Stimulated activated CD8-positive, alpha-beta memory T cell treated with anti-CD3 and anti-CD28 coated beads, Interleukin-4, amount 100 ng/mL, for 4 hours (primary cell): Measurements from ENCODE around the gene PRKG2.

Experiments
- DNase-seq, 2 donors: peaks; one replicate each; pipeline ENCODE4 v3.0.0-alpha.2; 2020; ENCODE audit warnings: low read depth in 2 of 2, low spot score in 1 of 2

Gene PRKG2

DNA sequence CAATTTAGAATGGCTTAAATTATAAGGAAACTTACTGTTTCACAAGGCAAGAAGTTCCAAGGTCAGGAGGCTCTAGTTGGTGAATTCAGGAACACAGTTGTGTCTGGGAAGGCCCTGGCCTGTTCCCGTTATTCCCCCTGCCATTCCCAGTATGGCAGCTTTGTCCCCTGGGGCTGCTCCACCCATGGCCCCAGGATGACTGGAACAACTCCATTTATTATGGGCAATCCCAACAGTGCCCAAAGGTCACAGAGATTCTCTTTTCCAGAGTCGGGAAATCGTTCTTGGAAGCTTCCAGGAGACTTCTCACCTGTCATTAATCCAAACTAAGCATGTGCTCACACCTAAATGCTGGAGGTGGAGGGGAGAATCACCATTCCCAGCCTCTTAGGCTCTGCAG is 2.8 kb upstream of the PRKG2 start:
- no peak for DNase-seq

DNA sequence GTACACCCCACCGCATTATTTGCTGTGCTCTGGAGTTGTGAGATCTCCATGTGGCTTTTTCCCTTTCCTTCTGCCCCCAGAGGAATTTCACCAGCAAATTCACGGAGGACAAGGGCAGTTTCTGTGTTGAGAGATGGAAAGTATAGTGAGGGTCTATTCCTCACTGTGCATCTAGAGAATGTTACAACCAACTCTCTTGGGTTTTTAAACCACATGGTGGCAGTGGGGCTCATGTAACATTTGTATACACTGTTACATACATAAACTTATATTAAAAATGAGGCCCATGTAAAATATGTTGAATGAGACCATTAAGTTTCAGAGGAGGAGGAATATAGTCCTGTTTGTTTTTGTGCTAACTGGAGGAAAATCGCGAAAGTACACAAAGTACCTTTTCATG is 909 bp upstream of the PRKG2 start:
- DNase-seq: no peak

DNA sequence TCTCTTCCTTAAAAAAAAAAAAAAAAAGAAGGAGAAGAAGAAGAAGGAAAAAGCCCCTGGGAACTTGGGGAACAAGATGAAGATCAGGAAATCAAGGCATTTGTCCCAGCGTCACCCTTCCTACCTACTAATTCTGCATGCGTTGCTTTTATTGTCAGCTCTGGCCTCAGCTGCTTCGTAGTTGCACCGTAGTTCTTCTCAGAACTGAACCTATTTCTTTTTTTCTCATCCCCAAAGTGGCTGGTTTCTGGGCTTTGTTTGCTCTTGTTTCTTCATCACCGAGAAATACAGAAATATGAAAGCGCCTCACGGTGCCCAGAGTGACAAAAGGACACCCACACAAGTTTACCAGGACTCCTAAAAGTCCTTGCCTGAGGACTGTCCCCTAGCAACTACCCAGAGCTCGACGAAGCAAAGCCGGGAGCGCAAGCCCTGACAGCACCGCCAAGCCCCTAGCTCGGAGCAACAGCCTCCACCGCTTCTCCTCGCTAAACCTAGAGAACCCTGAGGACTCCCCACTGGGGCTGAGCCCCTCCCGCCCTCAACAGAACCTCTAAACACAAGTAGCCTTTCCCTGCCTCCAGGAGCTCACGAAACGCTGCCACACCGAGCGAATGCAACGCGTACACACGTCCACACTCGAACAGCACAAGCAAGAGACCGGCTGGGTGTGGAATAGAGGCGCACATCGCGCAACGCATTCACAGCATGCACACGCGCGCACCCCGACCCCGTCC is 710 bp downstream of the PRKG2 start:
- no peak for DNase-seq

DNA sequence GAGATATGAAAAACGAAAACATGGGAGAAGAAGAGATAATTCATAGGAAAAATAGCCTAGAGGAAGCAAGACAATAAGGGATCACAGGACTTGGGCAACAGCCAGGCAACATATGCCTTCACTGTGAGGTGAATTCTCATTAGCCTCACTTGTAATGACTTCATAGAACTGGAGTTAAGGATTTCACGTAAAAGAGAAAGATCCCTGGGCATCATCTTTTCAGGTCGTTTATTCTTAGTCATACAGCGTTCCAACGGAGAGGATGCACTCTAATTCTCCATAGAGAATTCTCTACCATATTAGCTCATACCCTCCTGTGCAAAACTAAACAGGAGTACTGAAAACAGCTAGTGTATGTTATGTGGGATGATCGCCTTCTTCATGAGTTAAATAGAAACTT is 1.4 kb downstream of the PRKG2 start:
- DNase-seq: no peak

DNA sequence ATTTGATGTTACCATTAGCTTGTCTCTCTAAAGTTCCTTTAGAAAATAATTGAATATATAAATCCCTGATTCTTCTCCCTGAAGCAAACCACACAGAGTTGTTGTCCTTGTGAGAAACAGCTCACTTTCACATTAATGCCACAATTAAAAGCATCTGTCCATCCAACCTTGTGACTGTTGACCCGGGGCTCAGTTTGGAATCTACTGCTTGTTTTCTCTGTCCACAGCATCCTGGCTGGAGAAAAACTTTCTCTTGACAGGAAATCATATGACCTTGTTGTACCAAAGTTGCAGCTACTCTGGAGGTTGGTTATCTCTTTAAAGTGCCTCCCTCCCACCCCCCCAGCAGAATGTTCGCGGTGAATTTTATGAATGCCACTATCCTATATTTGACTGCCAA is 3.1 kb downstream of the PRKG2 start:
- DNase-seq: no peak

DNA sequence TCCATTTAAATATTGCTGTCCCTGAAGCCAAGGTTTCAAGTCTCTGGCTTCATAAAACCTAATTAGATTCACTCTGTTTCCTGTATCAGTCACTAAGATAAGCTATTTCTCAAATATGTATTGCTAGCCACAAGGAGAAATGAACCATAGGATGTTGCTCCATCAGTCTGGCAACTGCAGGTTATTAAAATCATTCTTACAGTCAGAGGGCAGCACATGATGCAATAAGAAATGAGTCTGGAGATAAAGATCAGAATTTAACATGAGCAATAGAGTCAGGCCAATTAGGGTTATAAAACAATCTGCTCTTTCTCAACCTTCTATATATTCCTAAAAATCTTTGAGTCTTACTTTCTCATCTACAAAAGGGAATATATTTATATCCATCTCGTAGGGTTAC is 7.2 kb downstream of the PRKG2 start:
- DNase-seq: no peak

DNA sequence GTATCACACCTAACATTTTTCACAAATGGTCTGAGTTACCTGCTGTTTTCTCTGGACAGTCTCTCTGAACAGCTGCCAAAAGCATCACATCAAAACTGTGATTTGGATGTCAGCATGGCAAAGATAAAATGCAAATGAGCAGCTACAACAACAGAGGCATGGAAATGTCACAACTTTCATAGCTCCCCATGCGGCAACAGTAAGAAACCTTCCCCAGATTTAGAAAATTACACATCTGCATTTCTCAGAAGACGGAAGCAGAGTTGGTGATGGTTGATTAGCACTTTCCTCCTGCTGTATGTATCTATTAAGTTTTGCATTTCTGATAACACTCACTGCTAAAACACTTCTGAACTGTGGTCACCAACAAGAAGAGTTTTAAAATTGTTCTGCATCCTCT is 9.7 kb downstream of the PRKG2 start:
- no peak for DNase-seq

DNA sequence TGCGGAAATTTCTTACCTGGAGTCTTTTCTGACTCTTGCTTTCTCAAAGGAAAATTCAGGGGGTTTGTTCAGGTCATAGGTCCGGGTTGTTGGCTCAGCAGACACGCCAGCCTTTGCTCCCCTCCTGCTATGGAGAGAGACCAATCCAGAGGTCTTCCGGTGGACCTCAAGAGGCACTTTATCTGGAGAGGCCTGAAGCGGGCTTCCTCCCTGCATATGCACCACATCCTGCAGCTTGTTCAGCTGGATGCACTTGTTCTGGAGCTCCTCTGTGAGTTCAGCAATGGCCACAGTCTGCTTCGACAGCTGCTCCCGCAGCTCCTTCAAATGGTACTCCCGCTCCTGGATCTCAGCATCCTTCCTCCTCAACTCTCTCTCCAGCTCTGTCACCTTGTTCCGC is 10.5 kb downstream of the PRKG2 start:
- DNase-seq: no peak

DNA sequence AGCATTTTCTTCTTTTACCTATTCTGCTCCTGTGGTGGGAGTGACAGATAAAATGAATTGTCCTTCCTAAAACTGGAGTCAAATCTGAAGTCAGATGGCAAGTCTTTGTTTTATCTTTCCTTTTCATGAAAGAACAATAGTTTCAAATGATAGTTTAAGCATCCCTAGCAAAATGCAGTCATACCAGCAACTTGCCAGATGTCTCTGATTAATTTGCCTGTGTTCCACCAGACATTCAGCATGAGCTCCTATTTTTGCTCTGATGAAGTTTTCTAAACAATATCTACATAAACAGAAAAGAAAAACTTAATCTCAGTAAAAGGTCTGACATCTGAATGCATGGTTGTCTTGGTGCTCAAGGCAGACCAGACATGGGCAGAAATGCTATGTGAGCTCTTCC is 15.2 kb downstream of the PRKG2 start:
- no peak for DNase-seq

DNA sequence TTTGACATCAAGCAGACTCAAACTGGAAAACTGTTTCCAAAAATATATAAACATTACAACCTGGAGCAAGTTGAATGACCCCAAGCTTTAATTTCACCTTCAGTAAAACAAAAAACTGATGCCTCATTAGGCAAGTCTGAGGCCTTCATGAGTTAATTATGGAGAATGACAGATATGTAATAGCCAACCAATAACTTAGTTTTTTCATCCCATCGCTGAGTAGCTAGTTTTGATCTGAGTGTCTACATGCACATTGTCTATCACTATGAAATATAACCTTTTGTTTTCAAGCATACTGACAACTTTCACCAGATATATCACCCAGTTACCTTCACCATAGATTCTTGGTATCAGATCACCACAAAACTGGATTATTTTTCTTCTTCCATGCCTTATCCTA is 16.4 kb downstream of the PRKG2 start:
- DNase-seq: no peak

DNA sequence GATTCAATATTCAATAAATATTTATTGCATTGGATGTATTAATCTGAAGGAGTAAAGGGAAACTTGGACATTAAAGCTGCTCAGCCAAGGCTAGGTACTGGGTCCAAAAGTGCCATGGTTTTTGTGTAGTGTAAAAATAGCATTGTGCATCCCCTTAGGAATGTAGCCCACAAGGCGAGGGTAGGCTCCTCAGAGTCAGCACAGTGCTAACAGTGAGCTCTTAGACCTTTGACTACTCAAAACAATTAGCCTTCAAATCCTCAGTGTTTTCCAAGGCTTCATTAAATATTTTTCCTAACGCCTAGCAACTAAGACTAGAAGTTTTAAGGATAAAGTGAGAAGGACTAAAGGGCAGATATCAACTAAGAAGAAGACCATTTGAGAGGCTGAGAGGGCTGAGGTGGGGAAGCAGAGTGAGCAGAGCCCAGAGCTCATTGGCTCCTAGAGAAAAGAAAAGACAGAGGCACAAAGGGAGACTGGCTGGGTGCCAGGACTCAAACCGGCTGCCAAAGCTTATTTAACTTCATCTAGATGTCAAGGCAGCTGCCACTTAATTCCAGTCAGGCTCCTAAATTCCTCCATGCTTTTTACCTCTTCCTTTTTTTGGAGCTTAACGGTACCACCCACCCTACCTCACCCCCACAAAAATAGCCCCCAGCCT is 17.0 kb downstream of the PRKG2 start:
- DNase-seq: no peak

DNA sequence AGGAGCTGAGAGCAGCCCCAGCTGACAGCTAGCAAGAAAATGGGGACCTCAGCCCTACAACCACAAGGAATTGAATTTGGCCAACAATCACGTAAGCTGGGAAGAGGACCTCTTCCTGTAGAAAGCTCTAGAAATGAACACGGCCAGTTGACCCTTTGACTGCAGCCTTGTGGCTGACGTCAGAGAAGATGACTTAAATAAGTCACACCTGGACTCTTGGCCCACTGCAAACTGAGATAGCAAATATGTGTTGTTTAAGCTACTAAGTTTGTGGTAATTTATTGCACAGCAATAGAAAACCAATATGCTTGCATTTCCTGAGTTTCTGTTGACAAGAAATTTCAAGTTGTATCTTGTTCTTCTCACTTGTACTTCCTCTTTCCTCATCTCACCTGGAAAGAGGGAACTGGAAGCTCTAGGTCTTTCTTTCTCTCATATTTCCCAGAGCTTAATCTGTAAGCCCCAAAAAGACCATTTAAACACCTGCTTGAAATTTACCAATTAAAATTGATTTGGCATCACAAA is 18.8 kb downstream of the PRKG2 start:
- DNase-seq: no peak

DNA sequence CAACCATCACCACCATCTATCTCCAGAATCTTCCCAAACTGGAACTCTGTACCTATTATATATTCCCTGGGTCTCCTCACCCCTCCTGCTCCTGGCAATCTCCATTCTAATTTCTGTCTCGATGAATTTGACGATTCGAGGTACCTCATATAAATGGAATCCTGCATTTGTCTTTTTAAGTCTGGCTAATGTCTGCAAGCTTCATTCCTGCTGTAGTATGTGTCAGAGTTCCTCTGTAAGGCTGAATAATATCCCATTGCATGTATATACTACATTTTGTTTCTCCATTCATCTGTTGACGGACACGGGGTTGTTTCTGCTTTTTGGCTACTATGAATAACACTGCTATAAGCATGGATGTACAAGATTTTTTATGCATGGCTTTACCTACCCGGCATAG is 19.5 kb downstream of the PRKG2 start:
- no peak for DNase-seq

DNA sequence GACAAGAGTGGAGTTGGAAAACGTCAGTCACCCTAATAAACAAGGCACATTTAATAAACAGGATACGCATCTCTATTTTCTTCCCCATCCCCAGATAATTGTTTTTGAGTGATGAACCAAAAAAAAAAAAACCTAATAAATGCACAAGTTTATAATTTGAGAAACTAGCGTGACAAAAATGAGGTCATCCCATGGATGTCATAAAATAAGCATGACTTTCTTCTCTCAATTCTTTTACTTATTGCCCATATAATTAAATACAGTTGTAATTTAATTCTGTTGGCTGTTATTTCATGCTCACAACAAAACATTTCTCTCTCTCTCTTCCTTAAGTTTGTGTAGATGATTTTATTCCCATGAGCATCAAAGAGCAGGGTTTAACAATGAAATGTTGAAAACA is 20.7 kb downstream of the PRKG2 start:
- no peak for DNase-seq

DNA sequence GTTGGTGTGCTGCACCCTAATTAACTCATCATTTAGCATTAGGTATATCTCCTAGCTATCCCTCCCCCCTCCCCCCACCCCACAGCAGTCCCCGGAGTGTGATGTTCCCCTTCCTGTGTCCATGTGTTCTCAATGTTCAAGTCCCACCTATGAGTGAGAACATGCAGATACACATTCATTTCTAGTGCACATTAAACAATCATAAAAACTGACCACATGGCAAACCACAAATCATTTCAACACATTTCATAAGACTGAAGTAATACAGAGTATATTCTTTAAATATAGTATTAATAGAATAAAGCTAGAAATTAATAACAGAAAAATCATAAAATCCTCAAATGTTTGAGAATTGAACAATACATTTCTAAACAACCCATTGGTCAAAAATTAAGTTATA is 34.1 kb downstream of the PRKG2 start:
- DNase-seq: no peak

DNA sequence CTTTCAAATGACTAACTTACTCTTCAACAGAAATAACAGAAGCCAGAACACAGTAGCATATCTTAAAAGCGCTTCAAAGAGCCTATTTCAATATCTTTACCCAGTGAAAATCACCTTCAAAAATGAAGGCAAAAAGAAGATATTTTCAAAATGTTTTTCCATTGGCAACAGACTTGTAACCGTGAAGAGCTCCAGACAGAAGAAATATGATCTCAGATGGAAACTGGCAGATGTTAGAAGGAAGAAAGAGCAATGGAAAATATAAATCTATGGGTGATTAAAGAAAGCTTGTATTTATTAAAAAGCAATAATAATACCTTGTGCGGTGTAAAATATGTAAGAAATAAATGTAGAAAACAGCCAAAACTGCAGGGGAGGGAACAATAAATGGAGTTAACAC is 35.7 kb downstream of the PRKG2 start:
- DNase-seq: no peak

DNA sequence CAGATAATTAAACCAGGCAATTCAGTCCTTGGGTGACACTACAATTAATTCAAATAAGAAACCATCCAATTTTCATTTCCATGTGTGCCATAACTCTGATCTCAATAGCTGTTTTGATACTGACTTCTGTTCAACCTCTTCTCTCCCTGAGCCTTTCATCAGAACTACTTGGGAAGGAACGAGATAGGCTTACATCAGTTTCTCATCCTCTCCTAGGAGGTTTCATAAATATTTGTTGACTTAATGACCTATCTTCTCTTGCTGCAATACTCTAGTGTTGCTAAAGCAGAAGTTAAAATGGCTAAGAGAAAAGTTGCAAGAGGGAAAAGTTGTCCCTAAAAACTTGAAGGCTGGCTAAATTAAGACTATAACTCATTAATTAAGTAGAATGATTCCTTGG is 41.8 kb downstream of the PRKG2 start:
- no peak for DNase-seq

DNA sequence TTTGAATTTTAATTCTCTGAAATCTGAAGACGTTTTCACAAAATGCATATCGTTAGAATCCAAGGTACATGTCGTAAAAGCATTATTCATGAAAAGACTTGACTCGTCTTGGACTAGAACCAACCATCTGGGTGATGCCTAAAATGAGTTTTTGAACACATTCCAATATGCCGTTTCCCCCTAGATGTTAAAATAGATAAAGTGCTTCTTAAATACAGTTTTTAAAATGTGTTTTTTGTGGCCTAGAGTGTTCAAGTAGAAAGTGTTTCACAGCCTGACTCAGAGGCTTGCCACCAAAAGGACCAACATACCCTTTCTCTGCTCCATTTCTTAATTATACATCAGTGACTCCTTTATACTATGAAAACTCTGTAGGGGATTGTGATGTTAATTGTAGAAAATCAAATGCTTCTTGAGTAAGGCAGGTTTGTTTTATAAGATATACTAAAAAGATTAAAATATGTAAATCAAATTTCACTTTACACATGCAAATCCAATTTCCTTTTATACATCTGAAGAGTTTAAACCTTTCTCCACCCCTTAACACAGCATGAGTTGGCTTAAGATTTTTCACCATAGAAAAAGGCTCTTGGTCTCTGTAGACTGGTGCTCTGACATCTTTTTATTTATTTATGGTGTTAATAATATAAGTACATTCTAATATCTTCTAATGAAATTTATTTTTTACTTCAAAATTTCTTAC is 48.4 kb downstream of the PRKG2 start:
- DNase-seq: no peak

DNA sequence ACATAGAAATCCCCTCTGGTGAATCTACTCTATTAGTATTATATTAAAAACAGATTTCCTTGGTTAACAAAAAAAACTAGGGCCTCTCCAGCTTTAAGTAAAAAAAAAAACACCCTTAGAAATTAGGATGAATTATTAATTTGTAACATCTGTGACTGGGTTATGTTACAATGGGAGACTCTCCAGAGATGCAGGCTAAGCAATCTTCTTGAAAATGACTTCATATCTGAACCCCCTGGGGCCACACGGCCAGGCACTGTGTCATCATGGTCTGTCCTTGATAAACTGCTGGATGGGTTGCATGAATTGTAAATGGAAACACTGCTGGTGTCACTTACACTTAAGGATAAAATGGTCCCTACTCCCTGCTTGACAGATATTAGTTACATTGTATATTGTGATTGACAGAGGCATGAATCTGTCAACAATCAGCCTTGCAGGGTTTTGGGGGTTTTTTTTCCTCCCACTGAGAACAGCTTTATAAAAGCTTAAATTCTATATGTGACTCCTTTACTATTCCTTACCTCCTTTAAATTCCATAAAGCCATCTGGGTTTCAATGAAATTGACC is 49.1 kb downstream of the PRKG2 start:
- no peak for DNase-seq

DNA sequence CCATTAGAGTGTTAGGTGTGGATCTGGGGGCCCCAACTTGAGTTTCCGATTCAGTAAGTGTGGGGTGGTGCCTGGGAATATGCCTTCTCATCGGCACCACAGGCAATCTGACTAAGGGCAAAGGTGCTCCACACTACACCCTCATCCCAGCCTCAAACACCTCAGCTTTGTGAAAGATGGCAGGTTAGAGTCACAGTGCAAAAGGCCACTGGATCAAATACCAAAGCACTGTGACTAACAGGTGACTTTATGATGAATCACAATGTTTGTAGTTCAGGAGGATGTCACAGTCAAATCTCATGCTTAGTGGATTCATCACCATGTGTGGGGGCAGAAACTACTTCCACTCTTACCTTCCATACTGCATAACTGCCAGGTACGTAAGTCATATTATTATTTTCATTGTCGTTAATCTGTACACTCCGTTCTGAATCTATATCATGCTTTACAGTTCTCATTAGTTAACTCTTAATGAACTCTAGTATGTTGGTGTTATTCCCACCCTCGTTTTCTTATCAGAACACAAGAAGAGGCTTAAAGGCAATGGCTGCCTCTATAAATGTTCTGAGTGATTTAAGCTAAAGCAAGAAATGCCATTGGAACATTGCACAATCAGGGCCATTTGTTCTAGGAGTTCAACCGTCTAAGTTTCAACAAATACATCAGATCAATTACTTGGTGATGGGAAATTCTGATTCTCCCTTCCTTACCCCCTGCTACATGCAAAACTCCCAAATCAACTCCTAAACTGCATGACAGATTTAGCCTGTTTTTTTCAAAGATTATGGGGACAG is 50.2 kb downstream of the PRKG2 start:
- no peak for DNase-seq

DNA sequence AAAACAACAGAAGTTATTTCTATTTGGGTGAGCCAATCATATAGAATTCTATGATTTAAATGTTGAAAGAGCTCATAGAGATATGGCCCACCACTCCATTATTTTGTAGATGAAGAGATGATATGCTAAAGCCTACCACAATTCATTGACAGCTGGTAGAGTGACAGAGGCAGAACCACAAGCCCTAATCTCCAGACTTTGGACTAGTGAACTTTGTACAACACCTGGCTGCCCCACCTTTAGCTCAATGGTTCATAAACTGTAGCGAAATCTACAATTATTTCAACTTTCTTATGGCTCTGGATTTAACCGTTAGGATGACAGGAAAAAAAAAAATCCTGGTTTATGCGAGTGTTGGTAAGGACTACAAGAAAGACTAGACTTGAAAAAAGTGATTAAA is 50.9 kb downstream of the PRKG2 start:
- no peak for DNase-seq
